Measurements from ENCODE around the gene ATCAY. TPM values are rescaled to one million over a fixed set of nuclear protein-coding genes. Genes with fewer than 3 reads are reported as not detected.
A peak's percentile ranks its signal among the peaks of the same experiment; 100 is the strongest.

Gene ATCAY
- total RNA-seq, 4 donors from 2014 or later = not detected

- TF ChIP-seq CTCF (IDR thresholded peaks at IDR 0.05) = no peak
- TF ChIP-seq EP300 (IDR thresholded peaks at IDR 0.05) = no peak
- TF ChIP-seq POLR2A (IDR thresholded peaks at IDR 0.05) = no peak
- peak in 2 of 3 donors; percentile 10 to 39 for TF ChIP-seq POLR2AphosphoS5 (IDR thresholded peaks at IDR 0.05)
- H3K27me3 ChIP-seq = no peaks in the 10 kb centered on the region
- peak overlapping the region; percentile 92 for H3K27ac ChIP-seq
- 19% methylated on average over 9 of the region's 9 CpGs for WGBS
- no peaks in the 10 kb centered on the region for H3K9me3 ChIP-seq
- H3K36me3 ChIP-seq = peaks cover 41% of the 10 kb centered on the region
- peak; percentile 90 to 91 for DNase-seq (ENCODE audit: low spot score in 2 of 2)
- H3K4me1 ChIP-seq = peaks cover 48% of the 10 kb centered on the region
- peak overlapping the region; percentile 93 for H3K4me3 ChIP-seq
Measured at GRCh38 chr19:3968556-3969434, 88.3 kb downstream of the ATCAY start.

DNA sequence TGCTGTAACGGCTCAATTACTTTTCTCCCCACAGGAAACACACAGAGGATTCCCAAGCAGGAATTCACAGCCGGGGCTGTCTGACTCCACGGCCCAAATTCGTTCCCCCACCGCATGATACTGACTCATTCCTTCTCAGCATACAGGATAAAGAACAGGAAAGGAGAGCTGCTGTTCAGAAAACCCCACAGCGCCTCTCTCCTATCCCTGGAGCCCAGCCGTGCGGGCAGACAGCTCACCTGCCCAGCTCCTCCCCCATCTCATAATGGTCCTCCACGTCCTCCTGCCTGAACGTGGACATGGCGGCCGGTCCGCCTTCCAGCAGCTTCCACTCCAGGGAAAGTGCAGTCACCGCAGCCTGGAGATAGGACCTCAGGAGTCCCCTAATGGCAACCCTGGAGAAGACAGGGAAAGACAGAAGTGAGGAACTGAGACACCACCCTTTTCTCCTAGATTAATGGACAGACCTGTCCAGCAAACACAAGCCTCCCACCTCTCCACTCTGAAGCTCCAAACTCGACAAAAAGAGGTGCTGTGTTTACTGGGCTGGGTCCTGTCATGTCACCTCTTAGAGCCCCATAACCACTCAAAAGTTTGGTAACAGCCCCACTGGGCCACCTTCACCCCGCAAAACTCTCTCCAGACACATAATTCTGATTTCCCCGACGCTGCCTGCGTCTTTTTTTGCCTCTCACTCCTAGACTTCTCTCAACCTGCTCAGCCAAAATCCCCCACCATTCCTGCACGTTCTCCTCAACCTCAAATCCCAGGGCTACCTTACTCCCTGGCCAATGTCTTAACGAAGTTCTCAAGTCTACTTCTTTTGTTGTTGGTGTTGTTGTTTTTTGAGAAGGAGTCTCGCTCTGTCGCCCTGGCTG lies 89.2 kb downstream of the ATCAY start:
- DNase-seq (ENCODE audit: low spot score in 2 of 2) = peak in 1 of 2 donors; percentile 60
- Histone ChIP-seq H3K27me3 (no peaks in the 10 kb centered on the region), H3K9me3 (no peaks in the 10 kb centered on the region), H3K36me3 (peaks cover 33% of the 10 kb centered on the region), H3K4me1 (peaks cover 48% of the 10 kb centered on the region), H3K4me3 (peak overlapping the region; percentile 93), H3K27ac (peak overlapping the region; percentile 92)
- no peak for TF ChIP-seq POLR2A (IDR thresholded peaks at IDR 0.05)
- TF ChIP-seq CTCF (IDR thresholded peaks at IDR 0.05) = no peak
- TF ChIP-seq EP300 (IDR thresholded peaks at IDR 0.05) = no peak
- no peak for TF ChIP-seq POLR2AphosphoS5 (IDR thresholded peaks at IDR 0.05)
- 26% methylated on average over 23 of the region's 23 CpGs for WGBS

GRCh38 chr19:3970313-3970807 lies 89.9 kb downstream of the ATCAY start:
- under 1% methylated on average over 21 of the region's 22 CpGs for WGBS
- no peak for DNase-seq (ENCODE audit: low spot score in 2 of 2)
- Histone ChIP-seq H3K4me1 (peaks cover 48% of the 10 kb centered on the region), H3K27me3 (no peaks in the 10 kb centered on the region), H3K9me3 (no peaks in the 10 kb centered on the region), H3K27ac (peak overlapping the region; percentile 92), H3K36me3 (peaks cover 30% of the 10 kb centered on the region), H3K4me3 (peak overlapping the region; percentile 93)
- TF ChIP-seq POLR2A (IDR thresholded peaks at IDR 0.05) (no peak), CTCF (IDR thresholded peaks at IDR 0.05) (no peak), EP300 (IDR thresholded peaks at IDR 0.05) (no peak)

DNA sequence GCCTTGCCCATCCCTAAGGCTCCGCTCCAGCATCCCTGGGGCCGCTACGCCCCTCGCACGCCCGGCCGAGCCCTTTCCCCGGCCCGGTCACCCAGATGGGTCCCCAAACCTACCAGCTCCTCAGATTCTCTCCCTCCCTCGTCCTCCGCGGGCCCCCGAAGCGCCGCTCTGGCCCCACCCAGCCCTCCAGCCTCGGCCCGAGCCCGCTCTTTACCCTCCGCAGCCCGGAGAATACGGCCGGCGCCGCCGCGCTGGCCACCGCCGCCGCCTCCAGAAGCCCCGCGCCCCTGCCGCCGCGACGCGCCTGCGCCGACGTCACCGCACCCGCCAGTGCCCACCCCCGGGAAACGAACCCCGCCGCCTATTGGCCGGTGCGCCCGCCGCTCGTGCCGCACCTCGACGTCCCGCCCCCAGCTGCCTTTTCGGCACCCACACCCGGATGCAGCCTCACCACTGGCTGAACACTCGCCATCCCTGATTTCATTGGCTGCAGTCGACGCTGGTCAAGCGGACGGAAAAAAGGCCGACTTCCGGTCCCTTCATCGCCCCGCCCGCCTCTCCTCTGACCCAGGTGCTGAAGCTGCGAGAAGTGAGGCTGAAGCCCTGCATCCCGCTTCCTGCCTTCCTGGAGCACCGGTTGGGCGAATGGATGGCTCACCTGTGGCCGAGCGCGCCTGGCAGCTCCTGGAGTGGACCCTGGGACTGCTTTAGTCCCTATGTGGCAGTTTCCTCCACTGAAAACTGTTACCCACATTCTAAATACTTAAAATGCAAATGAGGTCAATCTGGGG lies 90.5 kb downstream of the ATCAY start, which contains the start of gene DAPK3:
TSS of gene DAPK3 (minus strand) at position 292 of the 791 bp plus-strand sequence. CDS start 1,364 bp downstream, outside the sequence.
- Histone ChIP-seq H3K36me3 (peaks cover 30% of the 10 kb centered on the region), H3K9me3 (no peaks in the 10 kb centered on the region), H3K27me3 (no peaks in the 10 kb centered on the region), H3K4me1 (peaks cover 48% of the 10 kb centered on the region), H3K4me3 (peak within 1 kb of the TSS; percentile 93), H3K27ac (peak within 1 kb of the TSS; percentile 92)
- WGBS = 2% methylated on average over 34 of the region's 73 CpGs
- no peak for TF ChIP-seq EP300 (IDR thresholded peaks at IDR 0.05)
- TF ChIP-seq POLR2A (IDR thresholded peaks at IDR 0.05) = peak in 1 of 2 donors; percentile 85
- peak in 2 of 3 donors; percentile 13 to 86 for TF ChIP-seq POLR2AphosphoS5 (IDR thresholded peaks at IDR 0.05)
- TF ChIP-seq CTCF (IDR thresholded peaks at IDR 0.05) = peak in 1 of 2 donors; percentile 28
- peak; percentile 97 to 99 for DNase-seq (ENCODE audit: low spot score in 2 of 2)

Measured in suprapubic skin (tissue), 4 donors.